Mesenteric fat pad (tissue), 1 donor: ENCODE data around the gene MX2. TPM values are rescaled to one million over a fixed set of nuclear protein-coding genes. Genes with fewer than 3 reads are reported as not detected.

Experiments
- DNase-seq: peaks from one replicate; pipeline ENCODE4 v3.0.0-alpha.2; 2020; ENCODE audit warnings: low spot score
- total RNA-seq: library from RNA; stranded (reverse); fragmentation: NEBNext Ultra II Directional; extraction: Animal tissue kit (Norgen Biotek cat#: 25700); gene quantifications from one replicate; pipeline ENCODE4 v1.2.1, GENCODE V29; 2021
- donor health status: DM: yes; HTN: yes; CAD: no.

Gene MX2
- total RNA-seq, 1 donor from 2014 or later, result 39.9 TPM

- DNase-seq, result no peak
Measured at GRCh38 chr21:41432562-41433460, 71.0 kb downstream of the MX2 start.

DNA sequence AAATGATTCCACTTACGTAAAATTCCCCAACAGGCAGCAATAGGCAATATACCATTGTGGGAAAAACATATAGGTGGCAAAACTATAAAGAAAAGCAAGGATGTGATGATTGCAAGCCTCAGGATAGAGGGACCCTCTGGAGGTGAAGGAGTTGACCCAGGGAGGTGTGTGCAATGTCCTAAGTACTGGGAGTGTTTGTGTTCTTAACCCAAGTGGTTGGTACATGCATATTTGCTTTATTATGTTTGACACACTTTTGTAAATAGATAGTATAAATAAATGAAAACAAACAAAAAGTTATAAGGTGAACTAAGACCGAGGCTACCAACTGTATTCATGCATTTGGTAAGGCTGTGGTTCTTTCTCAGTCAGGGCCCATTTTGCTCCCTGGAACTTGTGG, 71.7 kb downstream of the MX2 start:
- no peak for DNase-seq

DNA sequence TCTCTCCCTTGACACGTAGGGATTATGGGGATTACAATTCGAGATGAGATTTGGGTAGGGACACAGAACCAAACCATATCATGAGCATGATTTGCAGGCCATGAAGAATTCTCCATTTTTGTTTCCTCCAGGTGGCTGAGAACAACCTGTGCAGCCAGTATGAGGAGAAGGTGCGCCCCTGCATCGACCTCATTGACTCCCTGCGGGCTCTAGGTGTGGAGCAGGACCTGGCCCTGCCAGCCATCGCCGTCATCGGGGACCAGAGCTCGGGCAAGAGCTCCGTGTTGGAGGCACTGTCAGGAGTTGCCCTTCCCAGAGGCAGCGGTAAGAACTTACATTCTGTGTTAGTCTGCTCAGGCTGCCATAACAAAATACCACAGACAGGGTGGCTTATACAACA, 73.9 kb downstream of the MX2 start:
- DNase-seq, result no peak

GRCh38 chr21:41437729-41438128, 75.9 kb downstream of the MX2 start:
- DNase-seq, result no peak

GRCh38 chr21:41438425-41439113, 76.7 kb downstream of the MX2 start:
- DNase-seq, result no peak

GRCh38 chr21:41439248-41439647, 77.4 kb downstream of the MX2 start:
- no peak for DNase-seq

DNA sequence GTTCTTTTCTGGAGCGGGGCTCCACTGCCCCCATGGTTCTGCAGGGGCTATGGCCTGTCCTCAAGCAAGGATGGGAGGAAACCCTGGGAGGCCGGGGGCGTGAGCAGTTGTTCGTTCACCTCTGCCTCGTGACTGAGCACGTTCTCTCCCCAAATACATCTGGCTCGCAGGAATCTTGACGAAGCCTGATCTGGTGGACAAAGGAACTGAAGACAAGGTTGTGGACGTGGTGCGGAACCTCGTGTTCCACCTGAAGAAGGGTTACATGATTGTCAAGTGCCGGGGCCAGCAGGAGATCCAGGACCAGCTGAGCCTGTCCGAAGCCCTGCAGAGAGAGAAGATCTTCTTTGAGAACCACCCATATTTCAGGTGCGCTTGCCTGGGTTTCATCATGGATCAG, 79.7 kb downstream of the MX2 start:
- DNase-seq, result no peak

DNA sequence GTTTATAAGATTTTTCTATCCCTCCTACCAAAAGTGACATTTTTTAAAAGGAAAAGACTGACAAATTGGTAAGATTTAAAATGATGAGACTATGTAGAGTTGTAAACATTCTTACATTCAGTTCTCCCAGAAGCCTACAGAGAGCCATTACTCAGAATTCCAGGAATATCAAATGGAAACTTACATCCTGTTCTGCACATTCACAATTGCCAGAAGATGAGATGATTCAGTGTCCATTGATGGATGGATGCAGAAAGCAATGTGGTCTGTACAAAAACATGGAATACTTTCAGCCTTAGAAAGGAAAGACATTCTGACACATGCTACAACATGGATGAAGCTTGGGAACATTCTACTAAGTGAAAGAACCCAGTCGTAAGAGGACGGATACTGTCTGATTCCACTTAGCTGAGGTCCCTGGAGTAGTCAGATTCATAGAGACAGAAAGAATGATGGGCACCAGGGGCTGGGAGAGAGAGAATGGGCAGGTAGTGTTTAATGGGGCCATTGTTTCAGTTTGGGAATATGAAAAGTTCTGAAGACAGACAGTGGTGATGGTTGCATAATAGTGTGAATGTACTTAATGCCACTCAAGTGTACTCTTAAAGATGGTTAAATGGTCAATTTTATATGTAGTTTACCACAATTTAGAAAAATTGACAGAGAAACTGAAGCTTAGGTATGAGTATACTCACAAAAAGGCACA, 80.8 kb downstream of the MX2 start:
- DNase-seq, result no peak

DNA sequence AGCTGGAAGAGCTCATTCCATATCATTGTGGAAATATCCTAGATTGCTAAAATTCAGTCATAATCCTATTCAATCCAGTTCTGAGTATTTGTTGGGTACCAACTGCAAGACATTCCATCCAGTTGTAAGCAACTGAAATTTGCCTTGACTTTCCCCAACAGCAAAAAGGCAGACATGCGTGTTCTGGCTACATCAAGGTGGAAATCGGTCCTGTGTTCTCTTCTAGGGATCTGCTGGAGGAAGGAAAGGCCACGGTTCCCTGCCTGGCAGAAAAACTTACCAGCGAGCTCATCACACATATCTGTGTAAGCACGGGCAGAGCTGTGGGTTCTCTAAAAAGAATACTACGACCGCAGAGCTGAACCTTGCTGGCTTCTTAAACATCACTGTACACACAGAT, 81.7 kb downstream of the MX2 start:
- DNase-seq, result no peak

DNA sequence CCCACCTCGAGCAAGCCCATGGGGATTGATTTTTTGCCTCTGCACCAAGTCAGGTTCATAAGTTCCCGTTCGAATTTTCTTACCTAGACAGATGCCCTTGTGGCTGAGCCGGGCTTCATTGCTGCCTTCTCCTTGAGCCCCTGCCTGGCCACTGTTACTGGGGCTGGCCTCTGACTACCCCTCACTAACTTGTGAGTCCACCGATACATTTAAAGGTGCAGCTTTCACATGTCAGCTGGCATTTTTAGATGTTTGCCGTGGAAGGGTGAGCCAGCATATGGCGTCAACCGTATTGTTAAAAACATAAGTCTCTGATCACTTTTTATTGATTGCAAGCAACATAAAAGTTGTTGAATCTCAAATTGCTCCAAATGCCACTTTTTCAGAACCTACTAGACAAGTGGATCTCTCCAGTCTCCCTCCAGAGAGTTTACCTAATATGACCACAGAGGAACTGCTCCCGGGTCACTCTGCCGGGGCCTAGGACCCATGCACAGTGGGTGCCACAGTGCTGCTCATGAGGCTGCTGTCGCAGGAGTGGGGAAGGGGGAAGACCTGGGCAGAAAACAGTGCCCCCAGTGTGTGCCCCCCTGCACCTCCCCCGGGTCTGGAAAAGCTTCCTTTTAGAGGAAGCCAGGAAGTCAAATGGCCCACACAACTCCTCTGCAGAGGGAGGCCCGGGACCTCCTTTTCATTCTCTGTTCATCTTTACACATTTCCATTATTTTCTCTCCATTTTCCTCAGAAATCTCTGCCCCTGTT, 83.1 kb downstream of the MX2 start:
- DNase-seq, result no peak

- DNase-seq, result no peak
Measured at GRCh38 chr21:41445465-41445862, 83.6 kb downstream of the MX2 start.

DNA sequence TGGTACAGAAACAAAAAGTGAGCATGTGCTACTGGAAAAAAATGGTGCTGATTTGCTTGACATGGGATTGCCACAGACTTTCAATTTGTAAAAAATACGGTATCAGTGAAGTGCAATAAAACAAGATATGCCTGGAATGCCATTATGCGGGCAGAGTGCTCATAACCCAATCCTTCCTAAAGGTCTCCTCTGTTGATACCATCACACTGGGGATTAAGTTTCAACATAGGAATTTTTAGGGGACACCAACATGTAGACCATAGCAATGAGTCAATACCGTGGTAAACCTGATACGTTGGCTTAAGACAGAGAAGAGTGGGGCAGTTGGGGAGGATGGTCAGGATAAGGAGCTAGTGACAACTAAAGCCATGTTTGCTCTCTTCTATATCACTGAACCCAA, 84.8 kb downstream of the MX2 start:
- no peak for DNase-seq

DNA sequence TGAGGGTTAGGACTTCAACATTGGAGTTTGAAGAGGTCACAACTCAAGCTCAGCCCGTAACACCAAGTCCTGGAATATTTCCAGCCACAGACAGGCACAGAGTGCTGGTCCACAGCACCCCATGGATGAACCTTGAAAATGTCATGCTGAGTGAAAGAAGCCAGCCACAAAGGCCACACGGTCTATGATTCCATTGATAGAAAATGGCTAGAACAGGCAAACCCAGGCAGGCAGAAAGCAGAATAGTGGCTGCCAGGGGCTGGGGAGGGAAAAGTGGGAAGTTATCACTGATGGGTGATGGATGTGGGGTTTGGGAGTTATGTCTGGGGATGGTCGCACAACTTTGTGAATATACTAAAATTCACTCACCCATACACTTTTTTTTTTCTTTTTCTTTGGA, 85.5 kb downstream of the MX2 start:
- no peak for DNase-seq

DNA sequence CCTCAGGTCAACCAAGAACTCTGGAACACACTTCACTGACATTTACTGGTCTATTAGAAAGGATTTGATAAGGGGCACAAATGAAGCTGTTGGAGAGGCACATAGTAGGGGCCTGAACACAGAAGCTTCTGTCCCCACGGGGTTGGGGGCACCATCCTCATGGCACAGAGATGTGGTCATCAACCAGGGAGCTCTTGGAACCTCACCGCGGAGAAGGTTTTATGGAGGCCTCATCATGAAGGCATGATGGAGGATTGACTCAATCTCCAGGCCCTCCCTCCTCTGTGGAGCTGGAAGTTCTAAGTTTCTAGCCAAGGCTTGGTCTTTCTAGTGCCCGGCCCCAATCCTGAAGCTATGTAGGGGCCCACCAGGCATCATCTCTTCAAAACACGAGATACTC, 87.8 kb downstream of the MX2 start:
- DNase-seq, result no peak

GRCh38 chr21:41451753-41452676, 90.2 kb downstream of the MX2 start:
- no peak for DNase-seq

DNA sequence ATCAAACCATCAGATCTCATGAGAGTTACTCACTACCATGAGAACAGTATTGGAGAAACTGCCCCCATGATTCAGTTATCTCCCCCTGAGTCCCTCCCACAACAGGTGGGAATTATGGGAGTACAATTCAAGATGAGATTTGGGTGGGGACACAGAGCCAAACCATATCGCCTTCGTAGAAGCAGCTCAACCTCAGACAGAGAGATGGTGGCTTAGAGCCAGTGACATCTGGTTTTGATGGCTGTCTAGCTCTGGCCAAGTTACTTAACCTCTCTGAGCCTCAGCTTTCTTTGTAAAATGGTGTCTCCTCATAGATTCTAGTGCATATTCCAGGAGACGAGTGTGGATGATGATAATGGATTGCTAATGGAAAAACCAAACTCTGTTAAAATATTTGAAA, 91.4 kb downstream of the MX2 start:
- DNase-seq, result no peak

DNA sequence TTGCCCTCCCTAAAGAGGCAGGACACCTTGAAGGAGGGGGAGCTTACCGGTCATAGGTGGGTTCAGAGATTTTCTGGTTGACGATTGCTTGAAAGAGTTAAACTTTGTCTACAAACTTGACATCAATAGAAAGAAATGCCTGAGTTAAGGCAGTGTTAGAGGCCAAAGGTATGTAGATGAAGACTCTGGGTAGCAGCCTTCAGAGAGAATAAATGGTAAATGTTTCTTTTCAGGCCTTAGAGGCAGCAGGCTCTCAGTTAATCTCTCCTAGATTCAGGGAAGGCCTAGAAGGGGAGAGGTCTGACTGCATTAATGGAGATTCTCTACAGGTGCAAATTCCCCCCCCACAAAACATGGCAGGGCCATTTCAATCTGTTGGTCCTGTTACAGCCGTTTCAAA, 91.9 kb downstream of the MX2 start:
- DNase-seq, result no peak

DNA sequence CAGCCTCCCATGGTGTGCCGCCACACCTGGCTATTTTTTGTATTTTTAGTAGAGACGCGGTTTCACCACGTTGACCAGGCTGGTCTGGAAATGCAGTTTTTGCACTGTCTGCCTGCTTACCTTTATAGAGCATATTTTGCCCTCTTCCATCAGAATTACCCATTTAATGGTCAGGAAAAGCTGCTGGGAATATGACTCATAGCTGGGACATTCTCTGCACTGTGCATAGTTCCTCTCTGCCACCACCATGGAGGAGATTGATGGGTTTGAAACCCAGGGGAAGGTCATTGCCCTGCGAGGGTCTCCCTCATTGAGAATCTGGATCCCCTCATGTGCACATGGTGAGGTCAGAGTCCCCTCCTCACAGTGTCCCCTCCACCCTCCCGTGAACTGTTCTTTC, 96.3 kb downstream of the MX2 start:
- no peak for DNase-seq

GRCh38 chr21:41458559-41458958, 96.7 kb downstream of the MX2 start:
- DNase-seq, result no peak
